GM18867 (cell line): ENCODE data around the gene CPSF7.
"Not testable (repeated sequence)": the region's sequence is repeated elsewhere in the genome, so short reads cannot be mapped to it uniquely, and the experiment has no call there.

Experiments
- ATAC-seq: cut with Tn5 transposase; IDR thresholded peaks from one replicate; pipeline ENCODE4 v1.9.1; 2021; ENCODE audit warnings: mild to moderate bottlenecking, moderate library complexity; ENCODE audit not compliant: unreplicated experiment

CPSF7 gene

DNA sequence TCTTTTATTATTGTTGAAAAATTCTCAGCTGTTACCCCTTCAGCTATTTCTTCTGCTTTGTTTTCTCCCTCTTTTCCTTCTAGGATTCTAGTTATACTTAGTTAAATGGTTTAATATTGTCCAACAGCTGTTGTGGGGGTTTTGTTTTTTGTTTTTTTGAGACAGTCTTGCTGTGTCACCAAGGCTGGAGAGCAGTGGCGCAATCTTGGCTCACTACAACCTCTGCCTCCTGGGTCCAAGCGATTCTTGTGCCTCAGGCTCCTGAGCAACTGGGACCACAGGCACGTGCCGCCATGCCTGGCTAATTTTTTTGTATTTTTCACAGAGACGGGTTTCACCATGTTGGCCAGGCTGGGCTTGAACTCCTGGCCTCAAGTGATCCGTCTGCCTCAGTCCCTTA lies 12.8 kb upstream of the CPSF7 start:
- ATAC-seq: no peak

DNA sequence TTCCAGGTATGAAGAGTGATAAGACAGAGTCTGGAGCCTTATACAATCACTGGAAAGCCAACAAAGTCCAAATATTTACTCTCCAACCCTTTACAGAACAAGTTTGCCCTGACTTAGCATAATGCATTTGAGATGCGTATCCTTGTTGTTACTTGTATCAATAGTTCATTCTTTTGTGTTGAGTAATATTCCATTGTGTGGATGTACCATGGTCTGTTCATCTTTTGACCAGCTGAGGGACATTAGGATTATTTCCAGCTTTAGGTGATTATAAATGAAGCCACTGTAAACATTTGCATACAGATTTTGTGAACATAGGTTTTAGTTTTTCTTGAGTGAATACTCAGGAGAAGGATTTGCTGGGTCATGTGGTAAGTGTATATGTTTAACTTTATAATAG lies 9.8 kb upstream of the CPSF7 start:
- ATAC-seq: no peak

DNA sequence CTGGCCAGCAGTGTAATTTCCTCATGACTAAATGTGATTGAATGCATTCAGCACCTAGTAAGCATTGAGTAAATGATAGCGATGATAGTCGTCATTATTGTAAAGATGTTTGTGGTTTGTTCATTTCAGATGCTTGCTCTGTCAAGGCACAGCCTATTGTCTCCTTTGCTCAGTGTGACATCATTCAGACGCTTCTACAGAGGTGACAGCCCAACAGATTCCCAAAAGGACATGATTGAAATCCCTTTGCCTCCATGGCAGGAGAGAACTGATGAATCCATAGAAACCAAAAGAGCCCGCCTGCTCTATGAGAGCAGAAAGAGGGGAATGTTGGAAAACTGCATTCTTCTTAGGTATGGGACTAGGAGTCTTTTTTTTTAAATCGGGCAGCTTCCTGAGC lies 7.7 kb upstream of the CPSF7 start:
- ATAC-seq: no peak

DNA sequence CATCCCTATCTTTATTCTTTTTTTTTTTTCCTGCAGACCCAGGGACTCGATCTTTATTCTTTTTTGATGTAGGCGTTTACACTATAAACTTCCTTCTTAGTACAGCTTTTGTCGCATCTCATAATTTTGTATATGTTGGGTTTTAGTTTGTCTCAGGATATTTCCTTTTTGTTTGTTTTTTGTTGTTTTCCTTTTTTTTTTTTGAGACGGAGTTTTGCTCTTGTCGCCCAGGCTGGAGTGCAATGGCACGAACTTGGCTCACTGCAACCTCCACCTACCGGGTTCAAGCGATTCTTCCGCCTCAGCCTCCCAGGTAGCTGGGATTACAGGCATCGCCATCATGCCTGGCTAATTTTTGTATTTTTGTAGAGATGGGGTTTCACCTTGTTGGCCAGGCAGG lies 1.1 kb upstream of the CPSF7 start:
- ATAC-seq: not testable (repeated sequence)

DNA sequence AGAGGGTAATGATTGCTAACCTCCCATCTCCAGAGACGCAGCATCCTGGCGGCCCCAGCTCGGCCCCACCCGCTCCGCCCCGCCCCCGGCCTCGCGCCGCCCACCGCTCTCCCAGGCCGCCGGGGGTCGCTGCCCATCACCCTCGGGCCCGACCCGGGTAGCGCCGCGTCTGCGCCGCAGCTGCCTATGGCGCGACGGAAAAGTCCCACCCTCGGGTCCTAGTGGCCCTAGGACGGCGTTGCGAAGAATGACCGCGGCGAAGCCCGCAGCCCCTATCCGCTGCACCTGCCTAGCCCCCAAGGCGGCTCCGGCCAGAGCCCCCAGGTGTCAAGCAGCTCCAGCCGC lies 457 bp downstream of the CPSF7 start:
- peak; percentile 54 for ATAC-seq

DNA sequence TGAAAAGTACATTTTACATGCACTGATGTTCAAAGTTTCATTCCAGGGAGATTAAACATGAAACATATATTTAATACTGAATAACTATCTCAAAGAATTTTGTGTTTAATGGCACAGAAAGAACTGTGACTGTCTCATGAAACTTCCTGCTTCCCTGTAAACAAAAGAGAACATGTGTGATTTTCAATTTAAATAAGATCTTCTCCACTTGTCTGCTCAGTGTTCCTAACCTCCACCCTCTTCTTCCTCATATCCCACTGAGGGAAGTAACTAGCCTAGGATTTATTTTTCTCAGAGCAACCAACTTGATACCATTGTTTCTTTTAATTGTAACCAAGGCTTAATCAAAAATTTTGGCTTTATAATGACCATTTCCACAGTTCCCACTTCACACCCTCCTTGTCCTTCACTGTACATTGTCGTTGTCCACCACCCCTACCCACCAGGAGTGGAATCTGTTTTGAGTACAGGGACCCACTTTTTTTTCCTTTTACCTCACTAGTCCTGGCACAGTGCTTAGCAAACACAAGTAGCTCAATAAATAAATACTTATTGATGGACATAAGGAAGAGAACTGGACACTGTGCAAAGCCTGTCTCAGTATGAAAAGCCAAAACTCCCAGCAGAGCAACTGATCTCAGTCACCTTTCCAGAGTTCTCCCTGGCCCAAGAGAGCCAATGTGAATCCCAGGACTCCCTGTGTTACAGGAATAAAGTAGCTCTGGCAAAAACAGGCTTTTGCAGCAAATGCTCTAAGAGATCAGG lies 4.2 kb downstream of the CPSF7 start:
- ATAC-seq: no peak

DNA sequence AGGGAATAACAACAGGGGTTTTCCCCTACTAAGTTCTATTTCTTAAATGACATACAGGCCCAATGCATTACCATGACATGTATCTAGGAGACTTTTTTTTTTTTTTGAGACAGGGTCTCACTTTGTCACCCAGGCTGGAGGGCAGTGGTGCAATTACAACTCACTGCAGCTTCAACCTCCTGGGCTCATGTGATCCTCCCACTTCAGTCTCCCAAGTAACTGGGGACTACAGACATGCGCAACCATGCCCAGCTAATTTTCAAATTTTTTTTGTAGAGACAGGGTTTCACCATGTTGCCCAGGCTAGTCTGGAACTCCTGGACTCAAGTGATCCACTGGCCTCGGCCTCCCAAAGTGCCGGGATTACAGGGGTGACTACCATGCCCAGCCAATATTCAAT lies 7.5 kb downstream of the CPSF7 start:
- no peak for ATAC-seq

DNA sequence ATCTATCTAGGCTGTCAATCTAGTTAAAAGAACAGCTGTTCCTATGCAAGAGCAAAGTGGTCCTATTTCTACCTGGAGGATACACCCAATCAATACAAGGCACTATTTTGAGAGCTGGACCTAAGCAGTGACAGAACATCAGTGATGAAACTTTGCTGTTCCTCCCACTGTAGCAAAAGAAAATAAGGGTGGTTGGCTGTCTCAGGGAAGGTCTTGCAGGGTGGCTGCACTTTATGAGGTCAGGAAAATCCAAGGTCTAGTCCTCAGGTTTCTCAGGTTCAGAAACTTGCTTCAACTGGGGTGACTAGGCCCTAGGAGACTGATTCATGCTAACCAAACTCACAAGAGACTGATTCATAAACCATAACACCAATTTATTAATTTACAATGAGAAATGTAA lies 11.6 kb downstream of the CPSF7 start:
- ATAC-seq: no peak

DNA sequence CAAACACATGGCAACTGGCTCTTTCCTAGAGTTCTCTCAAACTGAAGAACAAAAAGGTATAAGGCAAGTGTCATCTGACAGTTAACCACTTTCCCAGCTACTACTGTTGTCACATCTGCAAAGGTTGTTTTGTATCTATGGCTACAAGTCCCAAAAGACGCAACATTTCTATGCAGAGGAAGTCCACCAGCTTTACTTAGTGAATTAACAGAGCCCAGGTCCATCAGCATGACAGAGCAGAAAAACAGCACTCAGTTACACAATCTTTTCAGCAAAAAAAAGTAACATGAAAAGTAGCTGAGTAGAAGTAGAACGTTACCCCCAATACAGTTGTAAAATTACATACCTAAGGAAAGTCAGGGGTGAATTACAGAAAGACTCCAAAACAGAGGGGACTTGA lies 12.1 kb downstream of the CPSF7 start:
- no peak for ATAC-seq

DNA sequence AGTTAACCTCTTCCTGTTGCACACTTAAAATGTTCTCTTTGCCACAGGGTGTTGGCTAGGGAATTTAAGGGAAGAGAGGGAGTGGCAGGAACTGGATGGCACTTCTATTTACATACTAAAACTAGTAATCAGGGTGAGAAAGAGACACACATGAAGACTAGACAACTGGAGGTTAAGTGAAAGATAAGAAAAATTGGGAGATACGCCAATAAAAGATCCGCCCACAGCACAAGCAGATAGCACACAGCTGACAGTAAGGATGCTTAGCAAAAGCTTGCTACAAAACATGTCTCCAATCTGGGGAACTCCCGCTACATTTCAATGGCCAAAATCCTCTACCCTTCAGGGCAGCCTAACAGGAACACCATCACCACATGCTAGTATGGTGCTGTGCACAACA lies 12.8 kb downstream of the CPSF7 start:
- no peak for ATAC-seq

DNA sequence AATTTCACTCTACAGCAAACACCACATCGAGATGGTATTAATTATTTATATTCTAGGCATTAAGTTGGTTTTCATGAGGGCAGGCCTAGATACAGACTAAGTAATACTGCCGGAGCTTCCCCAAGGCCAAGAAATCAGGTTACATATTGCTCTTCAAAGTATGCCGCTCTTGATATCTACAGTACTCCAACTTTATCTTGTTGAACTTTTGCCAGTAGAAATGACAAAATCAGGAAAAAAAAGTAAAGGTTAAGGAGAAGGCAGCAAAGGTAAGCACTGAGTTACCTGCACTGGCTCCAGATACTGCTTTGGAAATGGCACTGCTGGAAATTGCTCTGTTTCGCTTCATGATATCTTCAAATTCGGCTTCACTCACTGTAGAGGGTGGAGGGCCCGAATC lies 14.4 kb downstream of the CPSF7 start:
- ATAC-seq: no peak

DNA sequence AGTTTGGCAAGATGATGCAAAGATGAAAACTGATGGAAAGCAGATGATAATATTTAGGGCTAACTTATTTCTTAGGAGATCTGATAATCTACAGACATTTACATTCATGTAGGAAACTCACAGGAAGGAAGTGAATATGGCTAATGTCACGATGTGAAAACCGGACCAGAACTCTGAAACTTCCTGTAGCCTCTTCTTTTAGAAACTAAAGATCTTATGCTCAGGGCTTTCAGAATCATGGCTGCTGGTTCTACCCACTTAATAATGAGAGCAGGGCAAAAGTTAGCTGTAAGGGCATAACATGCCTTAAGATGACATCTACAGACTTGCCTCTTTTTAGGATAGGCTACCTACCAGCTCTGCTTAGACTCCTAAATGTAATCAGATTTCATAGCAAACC lies 15.2 kb downstream of the CPSF7 start:
- ATAC-seq: no peak

DNA sequence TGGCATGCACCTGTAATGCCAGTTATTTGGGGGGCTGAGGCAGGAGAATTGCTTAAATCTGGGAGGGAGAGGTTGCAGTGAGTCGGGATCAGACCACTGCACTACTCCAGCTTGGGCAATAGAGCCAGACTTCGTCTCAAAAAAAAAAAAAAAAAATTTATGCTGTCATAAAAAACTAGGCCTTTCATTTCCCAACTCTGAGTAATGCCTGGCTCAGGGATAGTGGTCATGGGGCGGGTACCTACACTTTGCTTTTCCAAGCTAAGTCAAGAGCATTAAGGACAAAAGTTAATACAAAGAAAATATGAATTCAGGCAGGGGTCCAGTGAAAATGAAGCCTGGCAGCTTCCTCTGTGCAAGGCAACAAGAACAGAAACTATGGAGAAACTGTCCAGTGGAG lies 16.3 kb downstream of the CPSF7 start:
- no peak for ATAC-seq

DNA sequence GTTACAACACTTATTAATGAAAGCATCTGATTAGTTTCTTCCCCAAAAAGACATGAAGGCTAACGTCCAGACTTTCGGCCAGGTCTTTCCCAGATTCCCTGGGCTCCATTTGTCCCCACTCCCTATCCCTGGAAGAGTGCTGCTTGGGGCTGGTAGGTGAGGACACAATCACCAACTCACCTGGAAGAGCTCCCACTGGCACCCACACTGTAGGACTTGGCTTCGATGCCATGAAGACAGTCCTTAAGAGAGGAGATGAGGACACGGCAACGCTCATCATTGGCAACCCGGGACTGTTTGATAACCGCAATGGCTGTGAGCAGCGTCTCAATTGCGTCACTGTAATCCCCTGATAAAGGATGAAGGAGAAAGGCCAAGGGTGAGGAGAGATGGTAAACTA lies 18.2 kb downstream of the CPSF7 start:
- ATAC-seq: no peak

DNA sequence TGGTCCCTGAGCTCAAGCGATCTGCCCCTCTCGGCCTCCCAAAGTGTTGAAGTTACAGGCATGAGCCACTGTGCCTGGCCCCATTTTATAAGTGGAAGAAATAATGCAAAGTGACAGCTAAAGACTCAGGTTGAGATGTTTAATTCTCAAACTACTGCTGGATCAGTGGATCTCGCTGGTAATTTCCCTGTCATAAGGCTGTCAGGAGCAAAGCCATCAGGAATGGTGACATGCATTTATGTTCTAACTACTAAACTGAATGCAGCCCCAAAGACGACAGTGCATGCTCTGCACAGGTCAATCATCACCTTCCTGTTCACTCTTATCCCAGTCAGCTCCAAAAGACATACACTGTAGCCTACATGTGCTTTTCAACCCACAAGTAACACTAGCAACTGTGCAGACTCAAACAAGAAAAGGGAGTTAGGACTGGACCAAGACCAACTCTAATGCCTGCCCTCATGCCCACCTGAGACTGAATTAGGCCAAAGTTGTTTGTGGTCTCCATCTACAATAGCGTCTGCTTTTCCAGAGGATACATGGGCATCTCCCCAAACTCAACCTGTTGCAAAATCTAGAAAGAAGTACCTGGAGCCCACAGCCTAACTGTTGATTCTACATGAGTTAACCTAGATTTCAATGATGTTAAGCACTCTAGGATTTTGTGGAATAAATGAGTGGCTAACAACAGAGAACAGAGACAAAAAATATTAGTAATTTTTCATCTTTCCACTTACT lies 22.6 kb downstream of the CPSF7 start:
- ATAC-seq: no peak

DNA sequence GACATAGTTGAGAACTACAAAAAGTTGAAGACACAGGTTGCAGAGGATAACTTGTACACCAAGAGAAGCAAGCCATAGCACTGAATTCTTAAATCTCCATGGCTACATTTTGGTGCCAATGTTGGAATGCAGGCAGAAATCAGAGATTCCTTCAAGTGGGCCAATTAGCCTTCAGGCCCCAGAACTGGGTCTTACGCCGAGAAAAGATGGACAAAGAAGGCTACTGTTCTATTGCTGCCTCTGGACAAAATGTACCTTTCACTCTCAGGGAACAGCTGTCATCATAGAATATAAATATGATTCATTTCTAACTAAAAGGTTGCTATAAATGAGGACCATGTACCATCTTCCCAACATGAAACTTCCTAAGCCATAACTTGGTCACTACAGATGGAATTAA lies 23.7 kb downstream of the CPSF7 start:
- no peak for ATAC-seq

DNA sequence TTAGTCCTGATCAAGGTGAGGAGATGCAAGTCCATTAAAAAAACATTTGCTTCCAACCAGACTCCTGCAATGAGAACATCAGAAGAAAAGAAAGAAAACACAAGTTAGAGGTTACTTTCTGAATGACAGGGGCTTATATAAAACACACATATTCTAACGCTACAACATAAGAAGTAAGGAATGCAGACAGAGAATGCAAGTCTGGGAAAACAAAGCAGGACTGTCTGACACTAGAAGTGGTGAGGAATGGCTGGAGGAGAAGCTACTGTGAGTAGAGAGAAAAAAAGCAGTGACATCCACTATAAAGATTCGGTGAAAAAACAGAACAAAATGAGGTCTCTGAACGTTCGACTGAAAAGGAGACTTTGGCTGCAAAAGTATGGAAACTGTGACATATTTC lies 25.1 kb downstream of the CPSF7 start:
- ATAC-seq: no peak

DNA sequence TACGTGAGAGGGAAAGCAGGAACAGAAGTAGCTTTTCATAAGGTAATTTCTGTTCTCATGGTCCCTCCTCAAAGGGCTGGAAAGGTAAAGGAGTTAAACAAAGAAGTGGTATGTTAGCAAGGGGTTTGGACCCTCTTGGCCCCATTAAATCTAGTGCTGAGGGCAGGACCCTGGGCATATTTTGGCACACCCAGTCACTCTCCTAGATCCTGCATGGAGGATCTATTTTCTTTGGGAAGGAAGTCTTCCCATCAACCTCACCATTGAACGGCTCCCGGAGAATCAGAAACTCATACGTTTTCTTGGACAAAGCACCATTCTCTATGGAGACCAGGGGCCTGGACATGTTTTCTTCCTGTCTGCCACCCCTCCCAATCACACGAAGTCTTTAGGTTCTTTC lies 25.7 kb downstream of the CPSF7 start:
- no peak for ATAC-seq

DNA sequence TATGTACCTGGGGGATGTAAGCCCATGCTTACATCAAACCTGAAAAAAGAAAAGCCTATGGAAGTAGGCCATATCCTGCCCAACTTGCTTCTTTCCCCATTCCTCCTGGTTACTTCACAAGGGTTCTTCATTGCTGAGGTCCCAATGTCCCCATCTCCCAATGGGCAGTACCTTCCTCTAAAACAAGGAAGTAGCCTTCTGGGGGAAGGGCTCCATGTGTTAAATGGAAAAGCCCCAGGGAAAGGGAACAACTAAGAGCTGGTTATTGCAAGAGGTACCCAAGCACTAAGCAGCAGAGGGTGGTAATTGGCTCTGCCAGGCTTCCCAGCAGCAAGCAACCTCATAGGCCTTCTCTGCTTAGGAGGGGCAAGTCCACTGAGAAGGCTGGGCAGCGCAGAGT lies 26.1 kb downstream of the CPSF7 start:
- ATAC-seq: no peak

DNA sequence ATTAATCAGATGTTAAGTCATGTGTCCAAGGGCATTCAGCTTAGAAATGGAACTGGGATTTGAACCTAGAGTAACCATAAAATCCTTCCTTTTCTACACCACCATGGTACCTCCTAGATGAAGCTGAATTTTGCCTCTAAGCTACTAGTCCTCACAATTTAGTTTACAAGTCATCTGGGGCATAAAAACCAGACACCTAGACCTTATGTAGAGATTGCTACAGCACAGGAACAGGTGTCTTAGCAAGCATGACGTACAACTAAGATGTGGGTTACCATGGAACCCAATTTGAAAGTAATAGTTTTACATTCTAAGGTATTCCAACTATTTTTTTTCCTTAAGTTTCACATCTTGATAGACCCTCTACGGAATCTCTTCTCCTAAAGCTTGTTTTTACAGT lies 28.2 kb downstream of the CPSF7 start:
- ATAC-seq: no peak

DNA sequence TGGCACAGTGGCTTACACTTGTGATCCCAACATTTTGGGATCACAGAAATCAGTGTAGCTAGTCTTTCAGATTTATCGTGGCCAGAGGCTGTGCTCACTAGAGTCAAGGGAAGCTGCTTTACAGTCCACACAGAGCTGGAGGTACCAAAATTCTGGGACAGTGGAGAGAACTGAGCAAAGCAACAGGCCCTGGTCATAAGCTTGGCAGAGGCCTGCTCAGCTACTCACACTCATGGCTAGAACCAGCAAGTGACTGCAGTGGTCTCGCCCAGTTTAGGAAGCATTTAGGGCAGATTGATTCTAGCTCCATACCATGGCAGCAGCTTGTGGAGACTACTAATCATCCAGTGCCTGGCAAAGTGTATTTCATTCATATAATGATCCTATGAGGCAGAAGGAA lies 28.6 kb downstream of the CPSF7 start:
- ATAC-seq: no peak

DNA sequence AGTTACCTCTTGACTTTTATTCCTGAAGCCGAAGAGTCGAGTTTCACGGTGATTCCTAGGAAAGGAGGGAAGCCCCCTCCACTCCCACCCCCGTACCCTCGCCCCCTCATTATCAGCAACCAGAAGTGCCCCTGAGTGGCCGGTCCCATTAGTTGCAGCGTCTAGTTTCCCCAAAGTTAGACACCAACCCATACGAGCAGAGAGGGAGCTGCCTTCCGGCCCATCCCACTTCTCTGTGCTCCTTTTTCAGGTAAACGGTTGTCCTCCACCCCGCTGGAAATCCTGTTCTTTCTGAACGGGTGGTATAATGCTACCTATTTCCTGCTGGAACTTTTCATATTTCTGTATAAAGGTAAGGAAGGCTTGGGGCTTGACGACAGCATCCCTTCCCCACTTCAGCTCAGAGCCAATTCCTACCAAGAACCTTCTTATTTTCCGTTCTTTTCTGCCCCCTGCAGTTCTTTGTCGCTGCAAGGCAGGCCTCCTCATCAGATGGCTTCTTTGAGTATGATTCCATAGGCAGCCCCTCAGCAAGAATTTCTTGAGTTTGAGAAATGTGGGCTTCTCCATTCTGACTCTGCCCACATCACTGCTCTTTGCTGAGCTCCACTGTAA lies 36.7 kb downstream of the CPSF7 start:
- ATAC-seq: no peak
